Embryonic facial prominence (tissue), 1 donor: Measurements from ENCODE around the gene MYL6.
A peak's percentile ranks its signal among the peaks of the same experiment; 100 is the strongest.

Experiments used
- DNase-seq: peaks from one replicate; pipeline ENCODE4 v3.0.0-alpha.2; 2016; ENCODE audit errors: extremely low spot score

The MYL6 gene

DNA sequence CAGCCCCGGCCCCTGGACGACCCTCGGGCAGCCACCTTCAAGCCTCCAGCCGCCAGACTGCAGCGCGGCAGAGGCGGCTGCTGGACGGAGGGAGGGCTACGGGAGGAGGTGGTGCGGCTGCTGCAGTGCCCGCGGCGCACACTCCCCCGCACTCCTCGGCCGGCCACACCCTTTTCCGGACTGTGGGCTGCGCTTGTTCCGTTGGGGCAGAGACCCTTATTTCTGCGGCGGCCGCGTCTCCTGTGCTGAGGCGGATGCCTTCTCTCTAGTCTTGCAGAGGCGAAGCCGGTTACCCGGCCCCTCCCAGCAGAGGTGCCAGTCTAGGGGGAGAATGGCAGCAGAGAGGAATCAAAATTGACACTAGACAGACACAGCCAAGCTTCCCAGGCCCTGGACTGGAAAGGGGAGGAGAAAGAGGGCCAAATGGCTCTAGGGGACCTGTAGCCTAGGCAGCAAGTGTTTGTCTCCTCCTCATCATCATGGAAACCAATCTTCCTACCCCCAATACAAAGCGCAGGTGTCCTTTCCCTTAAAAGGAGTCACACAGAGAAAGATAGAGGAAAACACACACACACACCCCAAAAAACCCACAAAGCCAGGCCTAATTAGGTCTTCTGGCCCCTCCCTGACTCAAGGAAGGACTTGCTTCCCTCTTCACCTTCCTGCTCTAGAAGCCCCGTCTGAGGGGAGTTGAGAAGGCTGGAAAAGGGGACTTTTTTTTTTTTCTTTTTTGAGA is 28.8 kb upstream of the MYL6 start:
- no peak for DNase-seq

DNA sequence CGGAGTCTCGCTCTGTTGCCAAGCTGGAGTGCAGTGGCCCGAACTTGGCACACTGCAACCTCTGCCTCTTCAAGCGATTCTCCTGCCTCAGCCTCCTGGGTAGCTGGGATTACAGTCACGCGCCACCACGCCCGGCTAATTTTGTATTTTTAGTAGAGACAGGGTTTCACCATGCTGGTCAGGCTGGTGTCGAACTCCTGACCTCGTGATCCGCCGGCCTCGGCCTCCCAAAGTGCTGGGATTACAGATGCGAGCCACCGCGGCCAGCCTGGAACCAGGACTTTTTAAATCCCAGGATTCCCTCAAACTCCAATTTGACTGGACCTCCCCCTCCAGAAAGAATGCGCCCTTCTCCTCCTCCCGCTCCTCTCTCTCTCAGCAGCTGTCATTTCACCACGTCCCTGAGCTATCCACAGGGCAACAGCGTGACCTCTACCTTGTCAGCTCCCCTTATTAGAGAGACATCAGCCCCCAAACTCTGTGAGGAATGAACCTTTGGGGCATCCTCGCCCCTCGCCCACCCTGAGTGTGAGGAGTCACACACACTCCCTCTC is 28.1 kb upstream of the MYL6 start:
- DNase-seq, result no peak

DNA sequence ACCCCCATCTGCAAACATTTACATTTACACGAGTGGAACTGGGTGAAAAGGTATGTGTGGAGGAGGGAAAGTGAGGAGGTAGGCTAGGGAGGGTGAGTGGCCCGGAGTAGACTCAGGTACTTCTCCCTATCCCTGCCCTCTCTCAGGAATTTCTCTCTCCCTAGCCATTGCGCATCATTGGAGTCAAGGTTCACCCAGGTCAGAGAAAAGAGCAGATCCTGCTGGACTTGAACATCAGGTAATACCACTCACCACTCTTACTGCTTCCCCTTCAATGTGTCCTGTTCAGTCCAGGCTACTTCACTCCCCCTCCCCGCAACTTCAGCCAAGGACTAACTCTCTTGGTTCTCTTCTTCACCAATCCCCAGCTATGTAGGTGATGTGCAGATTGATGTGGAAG is 27.3 kb upstream of the MYL6 start:
- no peak for DNase-seq

DNA sequence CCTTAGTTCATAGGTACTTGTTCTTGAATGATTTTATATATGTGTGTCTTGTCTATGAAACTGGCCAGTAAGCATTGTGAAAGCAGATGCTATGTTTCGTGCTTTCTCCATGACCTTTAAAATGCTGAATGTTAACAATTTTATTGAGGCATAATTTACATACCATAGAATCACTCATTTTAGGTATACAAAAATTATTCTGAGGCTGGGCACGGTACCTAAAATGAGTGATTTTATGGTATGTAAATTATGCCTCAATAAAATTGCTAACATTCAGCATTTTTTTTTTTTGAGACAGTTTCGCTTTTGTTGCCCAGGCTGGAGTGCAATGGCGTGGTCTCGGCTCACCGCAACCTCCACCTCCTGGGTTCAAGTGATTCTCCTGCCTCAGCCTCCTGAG is 23.3 kb upstream of the MYL6 start:
- DNase-seq, result no peak

DNA sequence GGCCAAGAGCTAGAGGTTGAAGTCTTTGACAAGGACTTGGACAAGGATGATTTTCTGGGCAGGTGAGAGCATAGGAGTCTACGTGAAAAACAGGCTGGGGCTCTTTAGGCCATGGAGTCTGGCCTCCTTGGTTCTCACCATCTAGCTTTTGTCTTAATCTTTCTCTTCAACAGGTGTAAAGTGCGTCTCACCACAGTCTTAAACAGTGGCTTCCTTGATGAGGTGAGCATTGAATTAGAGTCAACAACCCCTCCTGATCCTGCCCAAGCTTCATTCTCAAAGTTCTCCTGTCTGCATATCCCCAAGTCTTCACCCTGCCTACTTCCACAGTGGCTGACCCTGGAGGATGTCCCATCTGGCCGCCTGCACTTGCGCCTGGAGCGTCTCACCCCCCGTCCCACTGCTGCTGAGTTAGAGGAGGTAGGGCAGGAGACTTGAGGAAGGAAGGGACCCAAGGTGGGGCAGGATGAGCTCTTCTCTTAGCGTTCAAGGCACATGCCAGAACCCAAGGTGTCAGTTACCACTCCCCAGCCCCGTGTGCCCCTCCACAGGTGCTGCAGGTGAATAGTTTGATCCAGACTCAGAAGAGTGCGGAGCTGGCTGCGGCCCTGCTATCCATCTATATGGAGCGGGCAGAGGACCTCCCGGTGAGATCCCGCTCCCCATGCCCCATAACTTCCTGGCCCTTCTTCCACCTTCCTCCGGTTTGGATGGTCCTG is 20.1 kb upstream of the MYL6 start:
- DNase-seq, result no peak

DNA sequence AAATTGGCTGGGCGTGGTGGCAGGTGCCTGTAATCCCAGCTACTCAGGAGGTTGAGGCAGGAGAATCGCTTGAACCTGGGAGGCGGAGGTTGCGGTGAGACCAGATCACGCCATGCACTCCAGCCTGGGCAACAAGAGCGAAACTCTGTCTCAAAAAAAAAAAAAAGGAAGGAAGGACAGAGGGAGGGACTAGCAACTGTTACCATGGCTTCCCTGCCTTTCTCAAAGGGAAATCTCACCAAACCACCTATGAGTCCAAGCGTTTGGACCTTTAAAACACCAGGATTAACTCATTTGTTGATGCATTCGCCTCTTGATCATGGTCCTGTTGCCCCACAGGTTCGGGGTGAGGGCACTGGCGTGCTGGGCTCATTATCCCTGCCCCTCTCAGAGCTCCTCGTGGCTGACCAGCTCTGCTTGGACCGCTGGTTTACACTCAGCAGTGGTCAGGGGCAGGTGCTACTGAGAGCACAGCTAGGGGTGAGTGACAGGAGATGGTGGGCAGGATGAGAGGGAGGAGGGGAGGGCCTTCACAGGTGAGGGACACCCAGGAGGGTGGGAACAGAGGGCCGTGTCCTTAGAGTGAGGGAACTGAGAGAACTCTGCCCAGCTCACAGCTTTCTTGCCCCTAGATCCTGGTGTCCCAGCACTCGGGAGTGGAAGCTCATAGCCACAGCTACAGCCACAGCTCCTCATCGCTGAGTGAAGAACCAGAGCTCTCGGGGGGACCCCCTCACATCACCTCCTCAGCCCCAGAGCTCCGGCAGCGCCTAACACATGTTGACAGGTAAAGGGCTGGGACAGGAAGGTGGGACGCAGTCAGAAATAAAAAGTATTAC is 16.0 kb upstream of the MYL6 start:
- no peak for DNase-seq

DNA sequence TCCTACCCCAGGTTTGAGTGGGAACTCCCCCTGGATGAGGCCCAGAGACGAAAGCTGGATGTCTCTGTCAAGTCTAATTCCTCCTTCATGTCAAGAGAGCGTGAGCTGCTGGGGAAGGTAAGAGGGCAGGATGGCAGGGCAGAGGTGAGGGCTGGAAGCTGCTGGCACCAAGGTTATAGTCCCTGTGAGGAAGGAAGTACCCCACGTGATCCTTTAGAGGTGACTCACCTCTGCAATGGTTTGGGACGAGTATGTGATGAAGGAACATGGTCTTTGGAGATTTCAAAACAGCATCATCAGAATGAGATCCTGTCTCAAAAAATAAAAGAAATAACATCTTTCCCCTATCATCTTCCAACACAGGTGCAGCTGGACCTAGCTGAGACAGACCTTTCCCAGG is 14.9 kb upstream of the MYL6 start:
- DNase-seq, result no peak

DNA sequence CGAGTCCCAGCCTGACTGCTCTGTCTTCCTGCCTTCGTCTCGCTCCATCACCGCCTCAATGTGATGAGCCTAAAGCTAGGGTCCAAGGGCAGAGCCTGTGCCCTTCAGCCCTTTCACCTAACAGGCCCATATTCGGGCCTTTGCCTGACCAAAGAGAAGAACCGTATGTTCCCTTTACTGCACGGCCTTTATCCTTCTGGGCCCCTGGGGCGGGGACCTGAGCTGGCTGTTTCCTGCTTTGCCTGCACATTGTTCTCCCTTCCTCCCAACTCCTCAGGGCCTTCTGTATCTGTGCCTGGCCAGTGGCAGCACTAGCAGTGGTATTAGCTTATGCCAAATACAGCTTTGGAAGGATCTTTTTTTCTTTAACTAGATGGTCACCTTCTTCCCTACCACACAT is 14.3 kb upstream of the MYL6 start:
- no peak for DNase-seq

DNA sequence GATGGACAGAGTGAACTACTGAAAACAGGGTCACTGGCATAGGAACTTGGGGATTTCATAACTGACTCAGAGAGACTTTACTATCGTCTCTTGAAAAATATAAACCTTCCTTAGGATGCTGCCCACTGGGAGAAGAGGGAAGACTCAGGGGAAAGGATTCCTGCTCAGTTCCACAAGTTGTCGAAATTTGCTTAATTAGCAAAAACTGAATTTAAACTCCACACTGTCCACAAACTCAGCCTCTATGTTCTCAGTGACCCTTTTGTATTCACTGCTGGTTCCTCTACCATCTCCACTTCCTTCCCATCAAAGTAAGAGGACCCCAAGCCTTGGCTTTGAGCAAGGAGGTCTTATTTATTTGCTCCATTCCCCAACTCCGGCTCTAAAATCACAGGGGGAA is 12.9 kb upstream of the MYL6 start:
- DNase-seq, result no peak

DNA sequence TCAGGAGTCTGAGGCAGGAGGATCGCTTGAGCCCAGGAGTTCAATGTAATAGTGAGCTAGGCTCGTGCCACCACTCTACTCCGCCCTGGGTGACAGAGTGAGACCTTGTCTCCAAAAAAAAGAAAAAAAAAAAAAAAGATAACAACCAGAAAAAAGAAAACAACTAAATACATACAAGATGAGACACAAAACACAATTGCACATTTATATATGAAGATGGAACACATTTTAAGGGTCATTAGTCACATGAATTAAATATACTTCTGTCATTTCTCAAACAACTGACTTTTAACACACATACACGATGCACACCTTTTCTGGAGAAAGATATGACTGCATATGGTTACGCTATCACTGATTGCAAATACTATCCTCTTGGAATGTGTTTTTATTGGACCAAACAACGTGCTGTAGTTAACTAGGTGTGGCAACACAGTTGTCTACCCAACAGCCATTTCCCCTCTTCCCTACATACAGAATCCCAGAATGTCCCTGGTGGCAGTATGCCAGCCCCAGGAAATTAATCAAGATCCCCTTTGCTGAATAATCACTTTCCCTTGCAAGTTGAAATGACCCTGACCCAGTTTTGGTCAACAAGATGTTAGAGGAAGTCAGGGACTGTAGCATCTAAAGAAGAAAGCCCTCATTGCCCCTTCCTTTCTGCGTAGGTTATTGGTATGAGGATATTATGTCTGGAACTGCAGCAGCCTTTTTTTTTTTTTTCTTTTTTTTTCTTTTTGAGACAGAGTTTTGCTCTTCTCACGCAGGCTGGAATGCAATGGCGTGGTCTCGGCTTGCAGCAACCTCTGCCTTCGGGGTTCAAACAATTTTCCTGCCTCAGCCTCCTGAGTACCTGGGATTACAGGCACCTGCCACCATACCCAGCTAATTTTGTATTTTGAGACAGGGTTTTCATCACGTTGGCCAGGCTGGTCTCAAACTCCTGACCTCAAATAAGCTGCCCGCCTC is 11.4 kb upstream of the MYL6 start:
- DNase-seq, result no peak

DNA sequence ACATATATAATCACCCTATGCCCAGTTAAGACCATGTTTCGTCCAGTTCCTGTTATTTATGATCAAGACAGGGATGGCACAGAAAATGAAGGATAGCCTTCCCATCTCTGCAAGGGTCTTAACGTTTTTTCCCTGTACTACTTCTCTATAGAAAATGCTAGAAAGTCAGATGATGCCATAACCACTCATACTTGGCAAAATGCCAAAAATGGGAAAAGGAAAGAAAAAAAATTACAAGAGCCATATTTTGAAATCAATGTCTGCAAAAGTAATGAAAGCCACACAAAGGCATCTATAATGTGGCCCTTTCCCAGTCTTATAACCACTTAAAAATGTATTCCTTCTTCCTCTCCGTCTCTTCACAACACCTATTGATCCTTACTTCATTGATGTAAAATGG is 7.6 kb upstream of the MYL6 start:
- no peak for DNase-seq

DNA sequence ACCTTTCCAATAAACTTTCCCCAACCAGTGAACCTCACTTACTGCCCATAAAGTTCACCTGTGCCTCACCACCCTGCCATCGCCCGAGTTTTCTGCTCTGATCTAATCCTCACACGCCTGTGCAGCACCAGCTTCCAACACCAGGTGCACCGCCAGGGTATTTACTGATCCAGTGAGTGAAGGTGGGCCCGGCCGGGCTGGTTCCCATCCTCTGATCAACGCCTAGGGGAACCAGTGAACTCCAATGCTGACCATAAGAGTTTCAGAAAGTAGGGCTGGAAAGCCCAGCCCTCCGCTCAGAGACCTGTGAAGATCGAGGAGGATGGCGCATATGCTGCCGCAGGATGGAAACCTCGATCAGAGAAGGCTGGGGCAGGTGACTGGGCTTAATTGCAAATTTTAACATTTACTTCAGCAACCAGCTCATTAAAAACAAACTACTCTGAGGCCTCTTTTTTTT is 6.5 kb upstream of the MYL6 start:
- no peak for DNase-seq

DNA sequence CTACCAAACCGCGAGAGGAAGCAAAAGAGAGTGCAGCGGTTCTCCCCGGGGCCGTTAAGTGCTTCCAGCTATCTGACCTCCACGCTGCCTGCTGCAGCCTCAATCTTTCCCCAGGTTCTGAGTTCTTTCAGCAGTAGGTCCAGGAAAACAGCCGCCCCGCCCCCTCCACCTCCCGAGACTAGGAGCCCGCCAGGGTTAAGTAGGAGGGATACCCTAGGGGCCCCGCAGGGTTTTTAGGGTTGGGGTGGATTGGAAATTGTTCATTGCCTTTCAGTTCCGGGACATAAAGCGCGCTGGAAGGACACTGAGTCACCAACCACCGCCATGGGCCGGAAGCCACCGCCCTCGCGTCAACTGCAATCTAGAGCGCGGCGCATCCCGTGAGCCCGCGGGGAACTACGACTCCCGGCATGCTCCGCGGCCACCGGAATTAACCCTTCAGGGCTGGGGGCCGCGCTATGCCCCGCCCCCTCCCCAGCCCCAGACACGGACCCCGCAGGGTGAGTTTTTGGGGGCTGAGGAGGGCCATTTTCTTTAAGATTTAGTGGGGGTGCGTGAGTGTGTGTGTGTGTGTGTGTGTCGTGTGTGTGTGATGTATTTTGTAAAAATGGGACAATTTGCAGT is 5.9 kb upstream of the MYL6 start, which contains the start of gene MYL6B:
MYL6B (plus strand) TSS at position 456 of the 624 bp plus-strand sequence. CDS start 1,332 bp downstream, outside the sequence.
- DNase-seq, result peak; percentile 81

DNA sequence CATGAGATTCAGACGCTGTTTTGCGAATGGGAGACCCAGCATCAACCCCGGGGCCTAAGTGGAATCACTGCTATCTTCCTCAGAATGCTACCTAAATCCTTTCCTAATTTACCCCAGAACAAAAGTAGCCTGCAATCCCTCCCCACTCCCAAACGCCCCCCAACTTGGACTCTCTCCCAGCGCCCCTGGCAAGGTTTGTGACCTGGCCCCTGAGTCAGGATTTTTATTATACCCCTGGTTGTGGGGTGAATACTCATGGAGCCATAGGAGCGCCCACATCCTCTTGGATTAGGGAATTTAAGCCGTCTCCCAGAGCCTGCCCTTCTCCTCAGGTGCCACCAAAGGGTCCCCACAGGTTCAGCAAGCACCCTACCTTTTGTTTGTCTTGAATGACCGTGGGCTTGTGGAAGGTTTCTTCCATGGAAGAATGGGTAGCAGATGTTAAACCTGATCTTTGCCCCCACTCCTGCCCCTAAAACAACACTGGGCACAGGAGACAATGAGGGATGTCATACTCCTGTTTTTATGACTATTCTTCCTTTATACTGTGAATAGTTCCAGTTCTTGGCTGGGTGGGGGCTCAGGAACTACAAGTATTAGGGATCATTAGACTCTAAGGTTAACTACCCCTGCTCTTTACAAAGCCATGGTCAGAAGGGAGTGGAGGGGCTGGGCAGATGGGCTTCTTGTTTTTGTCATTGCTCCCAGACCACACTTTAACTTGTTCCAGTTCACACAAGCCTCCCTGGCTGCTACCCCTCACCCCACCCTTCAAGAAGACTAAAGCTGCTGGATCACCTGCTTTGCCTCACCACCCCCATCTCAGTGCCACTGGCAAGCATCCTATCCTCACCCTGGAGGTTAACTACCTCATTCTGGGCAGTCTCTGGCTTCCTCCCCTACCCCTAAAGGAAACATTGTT is 5.1 kb upstream of the MYL6 start:
- no peak for DNase-seq

DNA sequence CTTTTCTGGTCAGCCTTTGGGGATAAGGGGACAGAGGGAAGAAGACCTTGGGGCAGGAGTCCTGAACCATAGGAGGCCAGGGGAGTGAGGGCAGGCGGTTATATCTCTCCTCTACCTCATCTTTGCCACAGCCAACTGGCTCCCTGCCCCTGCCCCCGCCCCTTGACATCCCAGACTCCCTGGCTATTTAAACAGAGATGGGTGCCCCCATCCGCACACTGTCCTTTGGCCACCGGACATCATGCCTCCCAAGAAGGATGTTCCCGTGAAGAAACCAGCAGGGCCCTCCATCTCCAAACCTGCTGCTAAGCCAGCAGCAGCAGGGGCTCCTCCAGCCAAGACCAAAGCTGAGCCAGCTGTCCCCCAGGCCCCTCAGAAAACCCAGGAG is 4.5 kb upstream of the MYL6 start:
- no peak for DNase-seq

DNA sequence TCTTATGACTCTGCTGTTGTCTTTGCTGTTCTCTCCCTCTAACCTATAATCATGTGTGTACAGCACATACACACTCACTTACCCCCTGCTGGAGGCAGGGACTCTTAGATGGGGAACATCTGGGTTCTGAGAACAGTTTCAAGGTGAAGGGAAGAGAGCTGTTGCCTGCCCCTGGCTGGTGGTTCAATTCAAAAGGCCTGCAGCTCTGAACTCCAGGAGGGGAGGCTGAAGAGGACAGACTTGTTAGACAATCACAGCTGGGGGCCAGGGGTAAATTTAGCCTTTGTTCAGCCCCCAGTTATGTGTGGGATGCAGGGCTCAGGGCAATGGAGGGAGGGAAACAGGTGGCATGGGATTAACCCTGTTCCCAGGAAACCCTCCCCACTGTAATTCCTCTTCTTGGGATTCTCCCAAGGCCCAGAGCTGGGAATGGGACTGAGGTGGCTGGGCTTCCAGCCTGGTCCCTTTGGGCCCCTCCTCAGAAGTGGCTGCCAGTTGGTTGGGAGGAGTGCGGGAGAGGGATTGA is 3.9 kb upstream of the MYL6 start:
- DNase-seq, result no peak

DNA sequence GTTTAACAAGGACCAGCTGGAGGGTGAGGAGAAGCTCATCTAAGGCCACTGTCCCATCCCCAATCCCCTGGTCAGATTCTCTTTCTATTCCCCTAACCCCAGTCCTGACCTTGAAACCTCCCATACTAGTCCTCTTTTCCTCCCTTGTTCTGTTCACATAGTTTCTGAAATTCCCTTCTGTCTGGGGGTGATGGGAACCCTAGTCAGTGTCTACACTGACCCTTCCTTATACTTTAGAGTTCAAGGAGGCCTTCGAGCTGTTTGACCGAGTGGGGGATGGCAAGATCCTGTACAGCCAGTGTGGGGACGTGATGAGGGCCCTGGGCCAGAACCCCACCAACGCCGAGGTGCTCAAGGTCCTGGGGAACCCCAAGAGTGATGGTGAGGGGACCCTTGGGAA is 3.3 kb upstream of the MYL6 start:
- DNase-seq, result no peak

DNA sequence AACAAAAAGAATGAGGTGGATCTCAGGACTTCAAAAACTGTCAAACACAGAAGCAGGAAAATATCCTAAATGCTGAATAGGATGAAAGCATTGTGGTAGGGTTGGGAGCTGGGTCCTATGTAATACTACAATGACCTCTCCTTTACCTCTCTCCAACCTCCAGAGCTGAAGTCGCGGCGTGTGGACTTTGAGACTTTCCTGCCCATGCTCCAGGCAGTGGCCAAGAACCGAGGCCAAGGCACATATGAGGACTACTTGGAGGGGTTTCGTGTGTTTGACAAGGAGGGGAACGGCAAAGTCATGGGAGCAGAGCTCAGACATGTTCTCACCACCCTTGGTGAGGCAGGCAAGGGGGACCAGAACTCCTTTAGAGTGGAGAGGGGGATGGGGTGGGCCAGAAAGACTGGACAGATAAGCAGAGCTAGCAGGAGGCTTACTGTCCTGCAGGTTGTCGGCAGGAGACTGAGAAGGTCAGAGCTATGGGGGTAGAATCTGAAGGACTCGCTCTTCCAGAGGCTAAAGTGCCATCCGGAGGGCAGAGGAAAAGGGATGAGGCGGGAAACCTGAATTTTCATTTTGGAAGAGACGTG is 2.8 kb upstream of the MYL6 start:
- no peak for DNase-seq
